Measurements from ENCODE around the gene GYG2.

Gene GYG2

GRCh38 chrX:2921193-2921592 lies 92.5 kb downstream of the GYG2 start:
- TF ChIP-seq GATA3 (IDR thresholded peaks at IDR 0.05; ENCODE audit: low read depth, low read length) = 0 out of 2 replicates have a peak, but pooled peaks have one; percentile 23
- TF ChIP-seq GATA2 (IDR thresholded peaks at IDR 0.05; ENCODE audit: low read depth, low read length) = no peak

- TF ChIP-seq GATA2 (IDR thresholded peaks at IDR 0.05; ENCODE audit: low read depth, low read length) = no peak
- no peak for TF ChIP-seq GATA3 (IDR thresholded peaks at IDR 0.05; ENCODE audit: low read depth, low read length)
Measured at GRCh38 chrX:2921750-2922149, 93.0 kb downstream of the GYG2 start.

- no peak for TF ChIP-seq GATA2 (IDR thresholded peaks at IDR 0.05; ENCODE audit: low read depth, low read length)
- TF ChIP-seq GATA3 (IDR thresholded peaks at IDR 0.05; ENCODE audit: low read depth, low read length) = no peak
Measured at GRCh38 chrX:2924151-2924550, 95.4 kb downstream of the GYG2 start.

- TF ChIP-seq GATA2 (IDR thresholded peaks at IDR 0.05; ENCODE audit: low read depth, low read length) (no peak), GATA3 (IDR thresholded peaks at IDR 0.05; ENCODE audit: low read depth, low read length) (no peak)
Measured at GRCh38 chrX:2926664-2927275, 98.0 kb downstream of the GYG2 start.

- TF ChIP-seq GATA2 (IDR thresholded peaks at IDR 0.05; ENCODE audit: low read depth, low read length) (no peak), GATA3 (IDR thresholded peaks at IDR 0.05; ENCODE audit: low read depth, low read length) (no peak)
Measured at GRCh38 chrX:2928191-2928582, 99.5 kb downstream of the GYG2 start.

GRCh38 chrX:2928583-2929434 lies 100.1 kb downstream of the GYG2 start, which contains the start of gene ARSD:
TSS of gene ARSD (minus strand) at chrX:2929339. CDS start at chrX:2929275, 64 bp downstream.
- TF ChIP-seq GATA3 (IDR thresholded peaks at IDR 0.05; ENCODE audit: low read depth, low read length) (no peak), GATA2 (IDR thresholded peaks at IDR 0.05; ENCODE audit: low read depth, low read length) (no peak)

- TF ChIP-seq GATA2 (IDR thresholded peaks at IDR 0.05; ENCODE audit: low read depth, low read length) = no peak
- TF ChIP-seq GATA3 (IDR thresholded peaks at IDR 0.05; ENCODE audit: low read depth, low read length) = no peak
Measured at GRCh38 chrX:2931155-2931554, 102.4 kb downstream of the GYG2 start.

GRCh38 chrX:2931612-2932011 lies 102.9 kb downstream of the GYG2 start:
- TF ChIP-seq GATA3 (IDR thresholded peaks at IDR 0.05; ENCODE audit: low read depth, low read length) (no peak), GATA2 (IDR thresholded peaks at IDR 0.05; ENCODE audit: low read depth, low read length) (no peak)

All from SH-SY5Y (cell line).